ENCODE data around the gene FCMR. TPM values are rescaled to one million over a fixed set of nuclear protein-coding genes. Genes with fewer than 3 reads are reported as not detected.

FCMR gene
- total RNA-seq, 4 donors from 2014 or later = 2.5 to 3.3 (median 3.2) TPM; not detected in 1

- peaks cover 0 to 22% (median 10%) of the 10 kb centered on the region in 4 donors for H3K9me3 ChIP-seq
- no peaks in the 10 kb centered on the region for H3K27me3 ChIP-seq
- no peak overlapping the region for H3K27ac ChIP-seq (replicated peaks in 1 of 4)
- 86% methylated on average over 3 of the region's 3 CpGs for WGBS
- H3K4me1 ChIP-seq = no peaks in the 10 kb centered on the region
- H3K4me3 ChIP-seq = no peak overlapping the region
- intact Hi-C loops (cut with DNase I) = no loop called here
- DNase-seq (ENCODE audit: extremely low spot score) = no peak
- H3K36me3 ChIP-seq = no peaks in the 10 kb centered on the region
- TF ChIP-seq POLR2AphosphoS5 (IDR thresholded peaks at IDR 0.05) (no peak), POLR2A (IDR thresholded peaks at IDR 0.05; ENCODE audit: low read depth) (no peak), EP300 (IDR thresholded peaks at IDR 0.05) (no peak)
- TF ChIP-seq, protein P1, sequence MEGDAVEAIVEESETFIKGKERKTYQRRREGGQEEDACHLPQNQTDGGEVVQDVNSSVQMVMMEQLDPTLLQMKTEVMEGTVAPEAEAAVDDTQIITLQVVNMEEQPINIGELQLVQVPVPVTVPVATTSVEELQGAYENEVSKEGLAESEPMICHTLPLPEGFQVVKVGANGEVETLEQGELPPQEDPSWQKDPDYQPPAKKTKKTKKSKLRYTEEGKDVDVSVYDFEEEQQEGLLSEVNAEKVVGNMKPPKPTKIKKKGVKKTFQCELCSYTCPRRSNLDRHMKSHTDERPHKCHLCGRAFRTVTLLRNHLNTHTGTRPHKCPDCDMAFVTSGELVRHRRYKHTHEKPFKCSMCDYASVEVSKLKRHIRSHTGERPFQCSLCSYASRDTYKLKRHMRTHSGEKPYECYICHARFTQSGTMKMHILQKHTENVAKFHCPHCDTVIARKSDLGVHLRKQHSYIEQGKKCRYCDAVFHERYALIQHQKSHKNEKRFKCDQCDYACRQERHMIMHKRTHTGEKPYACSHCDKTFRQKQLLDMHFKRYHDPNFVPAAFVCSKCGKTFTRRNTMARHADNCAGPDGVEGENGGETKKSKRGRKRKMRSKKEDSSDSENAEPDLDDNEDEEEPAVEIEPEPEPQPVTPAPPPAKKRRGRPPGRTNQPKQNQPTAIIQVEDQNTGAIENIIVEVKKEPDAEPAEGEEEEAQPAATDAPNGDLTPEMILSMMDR (IDR thresholded peaks at IDR 0.05) = no peak
Observed at GRCh38 chr1:206875752-206876377, 45.9 kb downstream of the FCMR start.

GRCh38 chr1:206873603-206874188, 48.0 kb downstream of the FCMR start:
- DNase-seq (ENCODE audit: extremely low spot score) = no peak
- Histone ChIP-seq H3K9me3 (peaks cover 0 to 18% (median 9%) of the 10 kb centered on the region in 4 donors), H3K4me3 (no peak overlapping the region), H3K27me3 (no peaks in the 10 kb centered on the region), H3K4me1 (no peaks in the 10 kb centered on the region), H3K27ac (replicated peaks in 1 of 4) (no peak overlapping the region), H3K36me3 (no peaks in the 10 kb centered on the region)
- WGBS = 82% methylated on average over 3 of the region's 3 CpGs
- no peak for TF ChIP-seq POLR2AphosphoS5 (IDR thresholded peaks at IDR 0.05)
- TF ChIP-seq POLR2A (IDR thresholded peaks at IDR 0.05; ENCODE audit: low read depth) = no peak
- no peak for TF ChIP-seq EP300 (IDR thresholded peaks at IDR 0.05)
- TF ChIP-seq, protein P1 (IDR thresholded peaks at IDR 0.05) = no peak
- intact Hi-C loops (cut with DNase I) = no loop called here

- Histone ChIP-seq H3K27me3 (no peaks in the 10 kb centered on the region), H3K4me1 (no peaks in the 10 kb centered on the region), H3K9me3 (peaks cover 0 to 10% (median 2%) of the 10 kb centered on the region in 4 donors), H3K36me3 (no peaks in the 10 kb centered on the region), H3K27ac (replicated peaks in 1 of 4) (no peak overlapping the region), H3K4me3 (no peak overlapping the region)
- TF ChIP-seq POLR2A (IDR thresholded peaks at IDR 0.05; ENCODE audit: low read depth) = no peak
- no peak for TF ChIP-seq POLR2AphosphoS5 (IDR thresholded peaks at IDR 0.05)
- TF ChIP-seq, protein P1 (IDR thresholded peaks at IDR 0.05) = no peak
- no peak for TF ChIP-seq EP300 (IDR thresholded peaks at IDR 0.05)
- intact Hi-C loops (cut with DNase I) = no loop called here
- 61% methylated on average over 3 of the region's 3 CpGs for WGBS
- no peak for DNase-seq (ENCODE audit: extremely low spot score)
Observed at GRCh38 chr1:206872139-206872538, 49.6 kb downstream of the FCMR start.

DNA sequence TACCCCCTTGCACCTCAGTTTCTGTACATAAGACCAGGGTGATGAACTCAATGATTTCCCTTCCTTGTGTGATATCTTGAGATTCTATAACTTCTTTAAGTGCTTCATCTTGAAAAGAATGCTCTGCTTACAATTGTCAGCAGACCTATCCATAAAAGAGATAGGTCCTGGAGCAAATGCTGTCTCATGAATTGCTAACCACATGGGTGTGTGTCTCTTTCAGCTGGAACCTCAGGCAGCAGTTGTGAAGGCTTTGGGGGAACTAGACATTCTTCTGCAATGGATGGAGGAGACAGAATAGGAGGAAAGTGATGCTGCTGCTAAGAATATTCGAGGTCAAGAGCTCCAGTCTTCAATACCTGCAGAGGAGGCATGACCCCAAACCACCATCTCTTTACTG, 53.5 kb downstream of the FCMR start:
- no peak for DNase-seq (ENCODE audit: extremely low spot score)
- no peaks in the 10 kb centered on the region for H3K27me3 ChIP-seq
- peaks cover 0 to 2% (median 0%) of the 10 kb centered on the region in 4 donors for H3K9me3 ChIP-seq
- intact Hi-C loops (cut with DNase I) = loop anchor here (5.0 kb wide), 1 partner anchor 39 kb away; no protein-coding TSS in a partner anchor
- no peak overlapping the region for H3K4me3 ChIP-seq
- TF ChIP-seq, protein P1 (IDR thresholded peaks at IDR 0.05) = no peak
- TF ChIP-seq EP300 (IDR thresholded peaks at IDR 0.05) = no peak
- no peak for TF ChIP-seq POLR2AphosphoS5 (IDR thresholded peaks at IDR 0.05)
- no peak for TF ChIP-seq POLR2A (IDR thresholded peaks at IDR 0.05; ENCODE audit: low read depth)
- H3K4me1 ChIP-seq = peaks cover 0 to 7% (median 0%) of the 10 kb centered on the region in 4 donors
- 36% methylated on average over 1 of the region's 1 CpG for WGBS
- H3K27ac ChIP-seq (replicated peaks in 1 of 4) = no peak overlapping the region
- no peaks in the 10 kb centered on the region for H3K36me3 ChIP-seq
